Naive B cell (primary cell): ENCODE data around the gene KEAP1. TPM values are rescaled to one million over a fixed set of nuclear protein-coding genes. Genes with fewer than 3 reads are reported as not detected.
"Not testable (repeated sequence)": the region's sequence is repeated elsewhere in the genome, so short reads cannot be mapped to it uniquely, and the experiment has no call there.

Experiments
- ATAC-seq, 2 donors: fragments of 150-1000 bp; cut with Tn5 transposase; 2 replicates each; pipeline ENCODE4 v1.10.0; 2021; ENCODE audit warnings: low read depth in 2 of 2, mild to moderate bottlenecking in 2 of 2, moderate library complexity in 2 of 2
- DNase-seq: peaks from one replicate; pipeline ENCODE4 v3.0.0; 2022
- H3K27ac Mint-ChIP-seq, 6 donors: one replicate each; pipeline ENCODE4 v1.8.0; 2020 to 2022; ENCODE audit warnings: mild to moderate bottlenecking in 6 of 6, mixed read lengths in 6 of 6, moderate library complexity in 5 of 6, inconsistent platforms in 2 of 6
- H3K27me3 Mint-ChIP-seq, 3 donors: one replicate each; pipeline ENCODE4 v1.8.0; 2021 to 2022; ENCODE audit warnings: mixed read lengths in 3 of 3, mild to moderate bottlenecking in 1 of 3
- H3K36me3 Mint-ChIP-seq, 2 donors: one replicate each; pipeline ENCODE4 v1.8.0; 2020 to 2022; ENCODE audit warnings: mixed read lengths in 2 of 2, inconsistent platforms in 1 of 2, mild to moderate bottlenecking in 1 of 2
- H3K4me1 Mint-ChIP-seq, 3 donors: one replicate each; pipeline ENCODE4 v1.8.0; 2020 to 2022; ENCODE audit warnings: mixed read lengths in 3 of 3, inconsistent platforms in 1 of 3, mild to moderate bottlenecking in 1 of 3, moderate library complexity in 1 of 3
- H3K4me3 Mint-ChIP-seq, 8 donors: one replicate each; pipeline ENCODE4 v1.8.0; 2020 to 2022; ENCODE audit warnings: mild to moderate bottlenecking in 8 of 8, mixed read lengths in 8 of 8, moderate library complexity in 8 of 8, inconsistent platforms in 2 of 8
- H3K9me3 Mint-ChIP-seq, 7 donors: one replicate each; pipeline ENCODE4 v1.8.0; 2020 to 2022; ENCODE audit warnings: mixed read lengths in 7 of 7, mild to moderate bottlenecking in 5 of 7, inconsistent platforms in 2 of 7, moderate library complexity in 1 of 7
- polyA plus RNA-seq, 6 donors: library from polyadenylated mRNA; unstranded; fragments of 300-500 nt; fragmentation: Illumina TruSeq; gene quantifications; one replicate each; pipeline ENCODE4 v1.2.3, GENCODE V29; 2021; ENCODE audit warnings: low read depth in 6 of 6

The KEAP1 gene
- polyA plus RNA-seq, result 1 to 10 TPM in 5 of 6 donors, under 1 TPM in 1; 0.18 to 9.8 (median 7.7) TPM

GRCh38 chr19:10503002-10503789 lies at the start of gene KEAP1:
KEAP1 (minus strand) TSS chr19:10503356; CDS start chr19:10500033, 3,323 bp downstream.
- no peak for DNase-seq
- ATAC-seq, result peak; percentile 16 to 17
- Mint-ChIP-seq H3K4me1 (peaks cover 15 to 31% (median 24%) of the 10 kb centered on the region in 3 donors), H3K4me3 (peak within 1 kb of the TSS; percentile 87 to 95 (median 90)), H3K9me3 (no peaks in the 10 kb centered on the region), H3K36me3 (no peaks in the 10 kb centered on the region), H3K27me3 (no peaks in the 10 kb centered on the region), H3K27ac (peak within 1 kb of the TSS; percentile 12 to 94 (median 70))

GRCh38 chr19:10552510-10553053 lies 49.4 kb upstream of the KEAP1 start:
- ATAC-seq (no peak), DNase-seq (no peak)
- Mint-ChIP-seq H3K27me3 (no peaks in the 10 kb centered on the region), H3K9me3 (no peaks in the 10 kb centered on the region), H3K36me3 (no peaks in the 10 kb centered on the region), H3K27ac (peak overlapping the region in 5 of 6 donors; percentile 75 to 97 (median 95)), H3K4me3 (peak overlapping the region in 4 of 8 donors; percentile 54 to 82 (median 64)), H3K4me1 (peaks cover 21 to 43% (median 33%) of the 10 kb centered on the region in 3 donors)

- H3K4me3 Mint-ChIP-seq, result peak overlapping the region in 1 of 8 donors; percentile 42
- no peaks in the 10 kb centered on the region for H3K27me3 Mint-ChIP-seq
- no peaks in the 10 kb centered on the region for H3K36me3 Mint-ChIP-seq
- peak overlapping the region in 3 of 6 donors; percentile 11 to 88 (median 60) for H3K27ac Mint-ChIP-seq
- DNase-seq (no peak), ATAC-seq (no peak)
- H3K4me1 Mint-ChIP-seq, result peaks cover 21 to 43% (median 33%) of the 10 kb centered on the region in 3 donors
- no peaks in the 10 kb centered on the region for H3K9me3 Mint-ChIP-seq
Observed at GRCh38 chr19:10551698-10552301, 48.6 kb upstream of the KEAP1 start.

DNA sequence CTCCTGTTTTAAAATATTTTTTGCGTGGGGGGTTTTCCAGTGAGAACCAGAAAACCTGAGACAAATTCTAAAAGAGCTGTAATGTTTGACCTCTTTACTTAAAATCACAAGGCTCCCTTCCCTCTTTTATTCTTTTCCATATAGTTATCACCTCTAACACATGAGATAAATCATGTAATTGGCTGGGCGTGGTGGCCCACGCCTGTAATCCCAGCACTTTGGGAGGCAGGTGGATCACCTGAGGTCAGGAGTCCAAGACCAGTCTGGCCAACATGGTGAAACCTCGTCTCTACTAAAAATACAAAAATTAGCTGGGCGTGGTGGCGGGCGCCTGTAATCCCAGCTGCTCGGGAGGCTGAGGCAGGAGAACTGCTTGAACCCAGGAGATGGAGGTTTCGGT lies 47.9 kb upstream of the KEAP1 start:
- not testable (repeated sequence) for H3K27me3 Mint-ChIP-seq, H3K36me3 Mint-ChIP-seq, ATAC-seq, DNase-seq, H3K27ac Mint-ChIP-seq, H3K4me3 Mint-ChIP-seq, H3K9me3 Mint-ChIP-seq
- peaks cover 21 to 43% (median 32%) of the 10 kb centered on the region in 3 donors for H3K4me1 Mint-ChIP-seq

- H3K27ac Mint-ChIP-seq, result peak overlapping the region in 1 of 6 donors; percentile 81
- ATAC-seq, result no peak
Observed at GRCh38 chr19:10550336-10550735, 47.2 kb upstream of the KEAP1 start.

GRCh38 chr19:10549733-10550132 lies 46.6 kb upstream of the KEAP1 start:
- DNase-seq (no peak), ATAC-seq (no peak)
- H3K36me3 Mint-ChIP-seq, result no peaks in the 10 kb centered on the region
- no peaks in the 10 kb centered on the region for H3K9me3 Mint-ChIP-seq
- H3K4me3 Mint-ChIP-seq, result peak overlapping the region in 1 of 8 donors; percentile 36
- peaks cover 25 to 49% (median 28%) of the 10 kb centered on the region in 3 donors for H3K4me1 Mint-ChIP-seq
- no peak overlapping the region for H3K27ac Mint-ChIP-seq
- no peaks in the 10 kb centered on the region for H3K27me3 Mint-ChIP-seq

More at GRCh38 chr19:10550336-10550735, 47.2 kb upstream of the KEAP1 start:
- H3K4me1 Mint-ChIP-seq, result peaks cover 21 to 46% (median 26%) of the 10 kb centered on the region in 3 donors
- no peak overlapping the region for H3K4me3 Mint-ChIP-seq
- no peak for DNase-seq
- no peaks in the 10 kb centered on the region for H3K27me3 Mint-ChIP-seq
- no peaks in the 10 kb centered on the region for H3K9me3 Mint-ChIP-seq
- no peaks in the 10 kb centered on the region for H3K36me3 Mint-ChIP-seq

DNA sequence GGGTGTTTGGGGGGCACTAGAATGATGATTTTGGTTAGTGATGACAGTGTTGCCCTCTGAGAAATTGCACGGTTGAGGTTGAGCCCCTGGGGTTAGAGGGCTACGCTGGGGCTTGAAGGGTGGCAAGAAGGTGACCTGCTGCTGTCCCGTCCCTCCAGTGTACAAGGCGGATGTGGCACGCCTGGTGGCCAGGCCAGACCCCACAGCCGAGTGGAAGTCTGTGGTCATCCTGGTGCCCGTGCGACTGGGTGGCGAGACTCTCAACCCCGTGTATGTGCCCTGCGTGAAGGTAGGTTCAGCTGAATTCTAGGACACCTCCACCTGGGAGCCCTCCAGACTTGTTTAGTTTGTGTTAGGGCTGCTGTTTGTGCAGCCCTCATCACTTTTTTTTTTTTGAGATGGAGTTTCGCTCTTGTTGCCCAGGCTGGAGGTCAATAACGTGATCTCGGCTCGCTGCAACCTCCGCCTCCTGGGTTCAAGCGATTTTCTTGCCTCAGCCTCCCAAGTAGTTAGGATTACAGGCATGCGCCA lies 45.7 kb upstream of the KEAP1 start:
- DNase-seq (no peak), ATAC-seq (no peak)
- Mint-ChIP-seq H3K9me3 (no peaks in the 10 kb centered on the region), H3K27ac (no peak overlapping the region), H3K4me1 (peaks cover 20 to 44% (median 24%) of the 10 kb centered on the region in 3 donors), H3K36me3 (no peaks in the 10 kb centered on the region), H3K4me3 (peak overlapping the region in 2 of 8 donors; percentile 35 to 36), H3K27me3 (no peaks in the 10 kb centered on the region)

- H3K27ac Mint-ChIP-seq, result no peak overlapping the region
- peaks cover 4 to 31% (median 16%) of the 10 kb centered on the region in 3 donors for H3K4me1 Mint-ChIP-seq
- no peaks in the 10 kb centered on the region for H3K27me3 Mint-ChIP-seq
- peak overlapping the region in 1 of 8 donors; percentile 69 for H3K4me3 Mint-ChIP-seq
- no peaks in the 10 kb centered on the region for H3K36me3 Mint-ChIP-seq
- no peak for DNase-seq
- no peak for ATAC-seq
- H3K9me3 Mint-ChIP-seq, result no peaks in the 10 kb centered on the region
Observed at GRCh38 chr19:10546817-10547216, 43.7 kb upstream of the KEAP1 start.

- H3K27me3 Mint-ChIP-seq, result peaks cover 4 to 10% (median 8%) of the 10 kb centered on the region in 3 donors
Observed at GRCh38 chr19:10544753-10545251, 41.6 kb upstream of the KEAP1 start.

GRCh38 chr19:10544242-10544752 lies 41.1 kb upstream of the KEAP1 start:
- Mint-ChIP-seq H3K27me3 (peaks cover 4 to 13% (median 11%) of the 10 kb centered on the region in 3 donors), H3K27ac (peak overlapping the region; percentile 82 to 93 (median 86)), H3K36me3 (no peaks in the 10 kb centered on the region), H3K4me1 (peaks cover 4 to 20% (median 16%) of the 10 kb centered on the region in 3 donors), H3K4me3 (peak overlapping the region; percentile 81 to 95 (median 85)), H3K9me3 (no peaks in the 10 kb centered on the region)
- no peak for DNase-seq
- no peak for ATAC-seq

More at GRCh38 chr19:10544753-10545251, 41.6 kb upstream of the KEAP1 start:
- Mint-ChIP-seq H3K4me3 (peak overlapping the region; percentile 81 to 95 (median 85)), H3K9me3 (no peaks in the 10 kb centered on the region), H3K36me3 (no peaks in the 10 kb centered on the region), H3K27ac (peak overlapping the region in 4 of 6 donors; percentile 57 to 87 (median 84)), H3K4me1 (peaks cover 4 to 20% (median 16%) of the 10 kb centered on the region in 3 donors)
- ATAC-seq, result no peak
- no peak for DNase-seq

DNA sequence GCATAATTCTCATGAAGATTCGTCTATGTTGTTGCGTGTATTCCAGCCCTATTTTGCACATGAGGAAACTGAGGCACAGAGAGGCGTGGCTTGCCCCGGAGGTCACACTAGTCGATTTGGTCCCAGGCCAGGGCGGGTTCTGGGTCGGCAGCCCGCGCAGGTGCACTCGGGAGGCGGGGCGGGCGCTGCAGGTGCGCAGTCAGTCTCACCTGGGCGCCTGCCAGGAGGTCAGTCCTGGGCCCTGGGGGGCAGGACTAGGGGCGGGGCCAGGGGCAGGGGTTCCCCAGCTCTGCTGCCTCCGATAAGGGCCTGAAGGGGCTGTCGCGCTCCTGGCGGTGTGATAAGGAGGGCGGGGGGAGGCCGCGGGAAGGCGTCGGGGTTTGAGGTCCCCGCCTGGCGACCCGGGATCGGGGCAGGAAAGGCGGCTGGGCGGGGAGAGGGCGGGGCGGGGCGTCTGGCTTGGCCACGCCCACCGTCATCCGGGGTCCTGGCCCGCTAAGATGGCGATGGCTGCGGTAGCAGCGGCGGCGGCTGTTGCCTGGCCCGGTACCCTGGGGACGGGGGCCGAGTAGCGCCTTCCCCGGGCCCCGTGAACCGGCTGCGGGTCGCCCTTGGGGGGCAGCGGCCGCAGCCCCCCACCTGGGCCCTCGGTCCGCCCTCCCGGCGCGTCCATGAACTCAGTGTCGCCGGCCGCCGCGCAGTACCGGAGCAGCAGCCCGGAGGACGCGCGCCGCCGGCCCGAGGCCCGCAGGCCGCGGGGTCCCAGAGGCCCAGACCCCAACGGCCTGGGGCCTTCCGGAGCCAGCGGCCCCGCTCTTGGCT lies 40.5 kb upstream of the KEAP1 start, which contains the start of gene ATG4D:
TSS of gene ATG4D (plus strand) at position 485 of the 822 bp plus-strand sequence. CDS start at position 672, 187 bp downstream.
- peak; percentile 82 to 84 for ATAC-seq
- H3K9me3 Mint-ChIP-seq, result no peaks in the 10 kb centered on the region
- peak within 1 kb of the TSS; percentile 81 to 95 (median 86) for H3K4me3 Mint-ChIP-seq
- H3K36me3 Mint-ChIP-seq, result no peaks in the 10 kb centered on the region
- DNase-seq, result peak; percentile 77
- H3K27ac Mint-ChIP-seq, result peak within 1 kb of the TSS; percentile 83 to 94 (median 91)
- H3K4me1 Mint-ChIP-seq, result peaks cover 4 to 22% (median 16%) of the 10 kb centered on the region in 3 donors
- H3K27me3 Mint-ChIP-seq, result peaks cover 8 to 15% (median 15%) of the 10 kb centered on the region in 3 donors

DNA sequence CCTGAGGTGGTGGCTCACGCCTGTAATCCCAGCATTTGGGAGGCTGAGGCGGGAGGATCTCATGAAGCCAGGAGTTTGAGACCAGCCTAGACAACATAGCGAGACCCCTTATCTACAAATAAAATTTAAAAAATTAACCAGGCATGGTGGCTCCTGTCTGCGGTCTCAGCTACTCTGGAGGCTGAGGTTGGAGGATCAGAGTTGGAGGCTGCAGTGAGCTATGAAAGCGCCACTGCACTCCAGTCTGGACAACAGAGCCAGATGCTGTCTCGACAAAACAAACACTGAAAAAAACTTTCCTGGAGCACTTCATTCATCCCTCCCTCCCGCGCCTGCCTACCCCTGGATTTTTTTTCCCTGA lies 39.9 kb upstream of the KEAP1 start:
- Mint-ChIP-seq H3K4me1 (peaks cover 4 to 27% (median 16%) of the 10 kb centered on the region in 3 donors), H3K27me3 (peaks cover 8 to 21% (median 19%) of the 10 kb centered on the region in 3 donors), H3K9me3 (no peaks in the 10 kb centered on the region), H3K27ac (peak overlapping the region in 5 of 6 donors; percentile 81 to 94 (median 83)), H3K4me3 (peak overlapping the region; percentile 81 to 92 (median 84)), H3K36me3 (no peaks in the 10 kb centered on the region)
- ATAC-seq (no peak), DNase-seq (no peak)
